CD4-positive, alpha-beta T cell treated with Interleukin-21 for 1 hour (primary cell): ENCODE measurements around the gene CROCC2.

Source experiments
- DNase-seq: peaks from one replicate; pipeline ENCODE4 v3.0.0-alpha.2; 2020

CROCC2 gene

GRCh38 chr2:240892925-240893324, 13.2 kb upstream of the CROCC2 start:
- DNase-seq: no peak

GRCh38 chr2:240893363-240893844, 12.7 kb upstream of the CROCC2 start:
- peak; percentile 8 for DNase-seq

- no peak for DNase-seq
Observed at GRCh38 chr2:240894006-240894405, 12.1 kb upstream of the CROCC2 start.

- no peak for DNase-seq
Observed at GRCh38 chr2:240894836-240895558, 11.1 kb upstream of the CROCC2 start.

DNA sequence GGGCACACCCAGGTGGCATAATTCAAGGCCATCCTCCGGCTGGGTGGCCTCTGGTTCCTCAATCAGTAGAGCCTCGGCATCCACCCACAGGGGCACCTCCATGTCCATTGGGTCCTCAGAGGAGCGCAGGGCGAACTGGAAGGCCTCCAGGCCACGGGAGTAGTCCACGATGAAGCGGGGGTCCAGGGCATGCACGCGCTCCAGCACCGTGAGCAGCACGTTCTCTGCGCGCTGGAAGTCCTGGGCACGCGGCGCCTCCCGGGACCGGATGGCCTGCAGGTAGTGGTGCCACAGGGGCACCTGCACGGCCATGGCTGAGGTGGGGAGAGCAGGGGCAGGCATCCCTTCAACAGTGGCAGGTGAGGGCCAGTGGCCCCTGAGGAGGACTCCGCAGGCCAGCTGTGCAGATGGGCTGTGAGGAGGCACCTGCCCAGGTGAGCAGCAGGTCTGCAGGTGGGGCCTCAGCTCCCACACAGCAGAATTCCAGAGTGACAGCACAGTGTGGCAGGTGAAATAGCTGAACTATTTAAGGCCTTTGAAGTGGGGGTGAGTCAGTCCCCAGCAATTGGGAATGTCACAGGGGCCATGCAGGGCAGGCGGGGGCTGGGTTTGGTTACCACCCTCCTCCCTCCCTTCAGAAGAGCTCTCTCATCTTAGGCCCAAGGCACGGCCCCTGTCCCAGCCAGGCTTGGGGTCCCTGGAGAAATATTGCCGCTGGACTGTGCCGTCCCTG, 10.3 kb upstream of the CROCC2 start, which contains the start of gene MAB21L4:
TSS of gene MAB21L4 (minus strand) at position 501 of the 733 bp plus-strand sequence. CDS start at position 342, 159 bp downstream.
- DNase-seq: no peak

DNA sequence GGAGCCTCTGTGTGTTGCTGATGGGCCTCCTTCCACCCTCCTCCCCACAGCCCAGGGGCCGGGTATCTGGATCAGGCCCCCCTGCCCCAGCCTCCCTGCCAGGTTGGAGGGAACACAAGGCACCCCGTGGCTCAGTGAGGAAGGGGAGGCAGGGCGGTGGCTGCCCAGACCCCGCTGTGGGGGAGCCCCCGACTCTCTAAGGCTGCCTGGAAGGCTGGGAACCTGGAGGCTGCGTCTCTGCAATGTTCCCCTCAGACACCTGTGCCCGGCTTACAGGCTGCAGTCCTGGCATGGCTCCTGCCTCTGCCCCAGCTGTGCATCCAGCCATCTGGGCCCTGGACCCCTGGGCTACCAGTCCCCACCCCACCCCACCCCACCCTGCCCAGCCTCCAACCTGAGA, 9.7 kb upstream of the CROCC2 start:
- DNase-seq: no peak

GRCh38 chr2:240896871-240897692, 9.1 kb upstream of the CROCC2 start:
- DNase-seq: no peak

DNA sequence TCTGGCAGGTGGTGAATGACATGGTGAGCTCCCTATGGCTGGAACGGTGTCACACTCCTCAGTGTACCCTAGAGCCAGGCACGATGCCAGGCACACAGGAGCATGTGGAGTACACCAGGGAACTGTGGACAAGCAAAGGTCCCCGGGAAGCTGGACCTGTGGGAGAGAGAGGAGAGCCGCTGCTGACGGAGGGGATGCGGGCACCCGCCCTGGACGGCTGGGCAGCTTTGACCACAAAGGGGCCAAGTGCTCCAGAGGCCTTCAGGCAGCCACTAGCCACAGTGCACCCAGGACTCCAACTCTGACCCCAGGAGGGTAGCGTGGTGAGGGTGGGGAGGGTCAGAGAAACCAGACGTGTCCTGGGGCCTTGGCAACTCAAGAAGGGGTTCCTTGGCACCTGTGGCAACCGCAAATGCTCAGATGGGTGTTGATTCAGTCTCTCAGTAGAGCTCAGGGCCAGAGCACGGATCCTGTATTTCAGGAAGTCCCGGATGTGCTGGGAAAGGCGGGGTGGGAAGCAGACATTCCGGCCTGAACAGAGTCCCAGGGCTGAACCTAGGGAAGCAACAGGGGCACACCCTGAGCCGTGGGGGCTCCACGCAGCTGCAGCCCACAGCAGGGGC, 7.9 kb upstream of the CROCC2 start:
- no peak for DNase-seq

- no peak for DNase-seq
Observed at GRCh38 chr2:240898731-240899467, 7.2 kb upstream of the CROCC2 start.

- DNase-seq: no peak
Observed at GRCh38 chr2:240899468-240899865, 6.7 kb upstream of the CROCC2 start.

GRCh38 chr2:240900141-240900860, 5.8 kb upstream of the CROCC2 start:
- no peak for DNase-seq

DNA sequence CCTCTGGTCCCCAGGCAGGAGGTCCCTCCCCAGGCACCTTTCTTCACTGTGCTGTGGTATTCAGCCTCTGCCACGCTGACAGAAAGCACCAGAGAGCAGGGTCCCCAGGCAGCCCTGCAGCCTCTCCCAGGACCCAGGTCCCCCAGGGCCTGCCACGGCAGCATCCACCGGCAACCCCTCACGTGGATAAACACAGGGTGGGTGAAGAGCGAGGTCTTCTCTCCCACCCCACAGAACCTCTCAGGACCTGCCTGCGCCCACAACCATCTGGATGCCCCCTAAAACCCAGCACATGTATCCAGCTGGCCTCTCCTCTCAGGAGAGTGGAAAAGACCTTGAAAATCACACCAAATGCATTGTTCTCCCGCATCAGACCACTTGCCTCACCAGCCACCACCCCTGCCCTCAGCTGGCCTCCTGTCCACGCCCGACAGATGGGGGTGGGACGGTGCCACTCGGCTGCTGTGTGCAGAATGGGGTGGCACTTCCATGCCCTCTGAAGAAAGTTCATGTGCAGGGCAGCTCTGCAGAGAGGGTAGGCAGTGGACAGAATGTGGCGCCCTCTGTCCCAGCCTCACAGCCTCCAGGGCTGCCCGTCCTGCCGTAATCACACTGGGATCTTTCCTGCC, 4.0 kb upstream of the CROCC2 start:
- DNase-seq: no peak

- DNase-seq: no peak
Observed at GRCh38 chr2:240902615-240903041, 3.5 kb upstream of the CROCC2 start.

- no peak for DNase-seq
Observed at GRCh38 chr2:240903191-240904060, 2.7 kb upstream of the CROCC2 start.

DNA sequence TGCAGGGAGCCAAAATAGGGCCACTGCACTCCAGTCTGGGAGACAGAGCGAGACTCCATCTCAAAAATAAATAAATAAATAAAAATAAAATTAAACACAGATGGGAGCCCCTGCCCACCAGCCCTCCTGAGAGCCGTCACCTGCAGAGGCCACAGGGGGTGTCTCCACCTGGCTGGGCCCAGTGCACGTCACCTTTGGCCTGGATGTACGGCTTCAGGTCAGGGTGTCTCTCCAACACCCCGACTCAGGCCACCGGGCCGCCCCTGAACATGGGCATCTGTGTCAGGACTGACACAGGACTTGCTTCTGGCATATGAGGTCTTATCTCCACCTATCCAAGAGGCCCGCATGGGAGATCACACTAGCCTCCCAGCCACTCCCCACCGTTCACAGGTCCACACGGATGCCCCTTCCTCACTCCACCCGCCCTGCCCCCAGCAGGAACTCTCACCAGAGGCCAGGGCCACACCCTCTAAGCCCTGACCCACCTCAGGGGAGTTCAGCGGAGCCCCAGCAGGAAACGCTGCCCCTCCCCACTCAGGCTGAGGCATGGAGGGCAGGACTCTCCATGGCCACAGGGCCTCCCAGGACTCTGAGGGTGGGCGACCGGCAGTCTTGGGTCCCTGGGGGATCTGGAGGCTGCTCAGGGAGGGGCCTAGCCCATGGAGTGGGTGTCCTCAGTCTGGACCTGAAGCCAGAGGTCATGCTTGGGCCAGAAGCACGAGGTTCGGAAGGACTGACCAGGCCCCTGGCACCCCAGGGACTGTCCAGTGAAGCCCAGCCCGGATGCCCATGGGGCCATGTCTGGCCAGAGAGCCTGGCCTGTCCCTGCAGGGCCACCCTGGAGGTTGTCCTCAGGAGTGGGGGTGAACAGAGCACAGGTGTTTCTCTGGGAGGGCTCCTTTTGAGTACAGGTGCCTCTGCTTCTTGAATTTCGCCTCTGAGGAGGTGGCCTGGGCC, 1.6 kb upstream of the CROCC2 start:
- DNase-seq: no peak

- no peak for DNase-seq
Observed at GRCh38 chr2:240905176-240905781, 857 bp upstream of the CROCC2 start.

DNA sequence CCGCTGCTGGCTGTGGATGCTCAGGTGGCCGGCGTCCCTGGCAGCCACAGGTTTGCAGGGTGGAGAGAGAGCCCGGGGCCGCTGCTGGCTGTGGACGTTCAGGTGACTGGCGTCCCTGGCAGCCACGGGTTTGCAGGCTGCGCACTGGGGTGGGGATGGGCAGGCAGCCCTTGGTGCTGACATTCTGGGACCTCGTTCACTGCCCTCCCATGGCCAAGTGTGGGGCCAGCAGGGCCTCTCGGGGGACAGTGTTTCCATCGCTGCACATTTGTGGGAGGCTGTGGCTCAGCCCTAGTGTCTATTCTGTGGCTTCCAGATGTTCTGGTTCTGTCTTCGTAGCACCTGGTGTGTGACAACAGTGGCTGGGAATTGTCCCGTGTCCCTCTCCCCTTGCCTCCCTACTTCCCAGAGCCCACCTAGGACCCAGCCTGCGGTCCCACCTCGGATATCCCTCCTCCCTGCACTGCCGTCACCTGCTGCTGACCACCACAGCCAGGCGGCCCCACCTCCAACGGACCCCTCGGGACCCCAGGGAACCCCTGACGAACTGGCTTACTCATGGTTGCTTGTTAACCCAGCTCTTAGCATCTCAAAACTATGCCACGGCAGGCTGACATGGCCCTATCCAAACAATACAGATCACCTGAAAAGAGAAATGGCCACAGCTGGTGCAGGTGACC, 915 bp downstream of the CROCC2 start:
- DNase-seq: no peak
